Right lobe of liver (tissue), 6 donors: ENCODE data around the gene HLA-DPB1. TPM values are rescaled to one million over a fixed set of nuclear protein-coding genes. Genes with fewer than 3 reads are reported as not detected.
A peak's percentile ranks its signal among the peaks of the same experiment; 100 is the strongest.
"Not testable (repeated sequence)": the region's sequence is repeated elsewhere in the genome, so short reads cannot be mapped to it uniquely, and the experiment has no call there.

Experiments
- ATAC-seq, 4 donors: fragments of 200-7000 bp; cut with Tn5 transposase; one replicate each; pipeline ENCODE4 v1.9.1; 2020; ENCODE audit warnings: mild to moderate bottlenecking in 4 of 4, moderate library complexity in 4 of 4
- DNase-seq, 3 donors: peaks; one replicate each; pipeline ENCODE4 v3.0.0-alpha.2; 2020
- H3K27ac ChIP-seq, 3 donors: fragments of 200-600 bp; one replicate each; pipeline ENCODE4 v1.8.0; 2022
- H3K27me3 ChIP-seq, 2 donors: fragments of 200-600 bp; one replicate each; pipeline ENCODE4 v1.8.0; 2022
- H3K36me3 ChIP-seq, 4 donors: fragments of 200-600 bp; sonication (generic) in 1 of 4; one replicate each; pipeline versions ENCODE4 v1.5.1 to v1.8.0; 2017 to 2022; ENCODE audit warnings: control low read depth in 1 of 4
- H3K4me1 ChIP-seq, 4 donors: fragments of 200-600 bp; sonication (generic) in 1 of 4; one replicate each; pipeline versions ENCODE4 v1.5.1 to v1.8.0; 2017 to 2022; ENCODE audit warnings: control low read depth in 1 of 4
- H3K4me3 ChIP-seq, 3 donors: fragments of 200-600 bp; one replicate each; pipeline ENCODE4 v1.8.0; 2022
- H3K9me3 ChIP-seq, 4 donors: fragments of 200-600 bp; sonication (generic) in 1 of 4; one replicate each; pipeline versions ENCODE4 v1.5.1 to v1.8.0; 2017 to 2022; ENCODE audit warnings: control low read depth in 1 of 4
- CTCF ChIP-seq, 4 donors: fragments of 200-600 bp in 3 of 4; fragments of 450-650 bp in 1 of 4; IDR thresholded peaks; one replicate each; pipeline versions ENCODE4 v1.5.1 to v1.8.0; 2016 to 2022; ENCODE audit warnings: antibody characterized with exemption in 4 of 4, mild to moderate bottlenecking in 2 of 4
- POLR2A ChIP-seq: fragments of 450-650 bp; IDR thresholded peaks from one replicate; pipeline ENCODE4 v1.6.1; 2017; ENCODE audit warnings: antibody characterized with exemption, mild to moderate bottlenecking
- WGBS: methylation state at CpG from one replicate; pipeline ENCODE4 v1.1.6; 2018; ENCODE audit warnings: low coverage, low lambda C conversion rate; ENCODE audit not compliant: insufficient coverage; ENCODE audit errors: missing lambda C conversion rate; 5-methylcytosine and 5-hydroxymethylcytosine counted together
- intact Hi-C, 2 donors: fragments of 100-400 bp; cut with DNase I; formaldehyde crosslinking; loops; one replicate each; pipeline versions ENCODE4 v1.11.2 to v1.14.1; 2022
- total RNA-seq, 6 experiments: library from RNA; depleted of rRNA in 2 of 6; stranded (reverse); fragments of >200 nt in 2 of 6; fragmentation: NEBNext Ultra II Directional in 3 of 6; extraction: Animal tissue kit (Norgen Biotek cat#: 25700) in 3 of 6; gene quantifications; one replicate each; pipeline versions ENCODE4 v1.1.0 to v1.2.4, GENCODE V29; 2016 to 2023
- donor health status: DM: no; HTN: yes; CAD: no.
- donor health status: DM: no; HTN: no; CAD: no.
- donor health status: DM: no; HTN: no; CAD: no.
- donor health status: DM: no; HTN: yes; CAD: no.
- donor health status: DM: no; HTN: yes; CAD: no.

HLA-DPB1 gene
- total RNA-seq, 6 experiments from 2014 or later = 8.6 to 66.7 (median 23.0) TPM

- peak in 2 of 4 donors; percentile 30 to 46 for ATAC-seq
- Histone ChIP-seq H3K27ac (no peak overlapping the region), H3K4me1 (no peaks in the 10 kb centered on the region), H3K9me3 (no peaks in the 10 kb centered on the region), H3K4me3 (no peak overlapping the region), H3K36me3 (no peaks in the 10 kb centered on the region), H3K27me3 (no peaks in the 10 kb centered on the region)
- TF ChIP-seq CTCF (IDR thresholded peaks at IDR 0.05) (no peak), POLR2A (no peak)
- intact Hi-C loops = no loop called here
- no peak for DNase-seq
- WGBS = 61% methylated on average over 2 of the region's 2 CpGs
These were observed 13.8 kb upstream of the HLA-DPB1 start for GRCh38 chr6:33061987-33062386.

- H3K36me3 ChIP-seq, H3K4me3 ChIP-seq, H3K27me3 ChIP-seq, H3K9me3 ChIP-seq, H3K27ac ChIP-seq, H3K4me1 ChIP-seq, ATAC-seq, intact Hi-C loops, DNase-seq: not testable (repeated sequence)
- WGBS = 54% methylated on average over 4 of the region's 5 CpGs
These were observed 12.4 kb upstream of the HLA-DPB1 start for GRCh38 chr6:33063435-33063834.

- Histone ChIP-seq H3K4me3 (no peak overlapping the region), H3K27me3 (no peaks in the 10 kb centered on the region), H3K4me1 (no peaks in the 10 kb centered on the region), H3K27ac (no peak overlapping the region), H3K9me3 (no peaks in the 10 kb centered on the region), H3K36me3 (no peaks in the 10 kb centered on the region)
- TF ChIP-seq POLR2A = no peak
- no peak for ATAC-seq
- 64% methylated on average over 4 of the region's 4 CpGs for WGBS
- DNase-seq = no peak
- intact Hi-C loops = no loop called here
These were observed 11.1 kb upstream of the HLA-DPB1 start for GRCh38 chr6:33064723-33065122.

- H3K4me3 ChIP-seq = no peak overlapping the region
- WGBS = 77% methylated on average over 4 of the region's 4 CpGs
- no peak overlapping the region for H3K27ac ChIP-seq
- intact Hi-C loops = no loop called here
- no peaks in the 10 kb centered on the region for H3K36me3 ChIP-seq
- H3K4me1 ChIP-seq = no peaks in the 10 kb centered on the region
- TF ChIP-seq CTCF (IDR thresholded peaks at IDR 0.05) = no peak
- no peak for TF ChIP-seq POLR2A
- ATAC-seq (no peak), DNase-seq (no peak)
- no peaks in the 10 kb centered on the region for H3K9me3 ChIP-seq
- H3K27me3 ChIP-seq = no peaks in the 10 kb centered on the region
These were observed 10.5 kb upstream of the HLA-DPB1 start for GRCh38 chr6:33065312-33065711.

- Histone ChIP-seq H3K4me3 (no peak overlapping the region), H3K9me3 (no peaks in the 10 kb centered on the region), H3K36me3 (no peaks in the 10 kb centered on the region), H3K4me1 (no peaks in the 10 kb centered on the region), H3K27me3 (no peaks in the 10 kb centered on the region), H3K27ac (no peak overlapping the region)
- no peak for TF ChIP-seq POLR2A
- TF ChIP-seq CTCF (IDR thresholded peaks at IDR 0.05) = no peak
- no peak for ATAC-seq
- intact Hi-C loops = no loop called here
- DNase-seq = no peak
- WGBS = 96% methylated on average over 3 of the region's 3 CpGs
These were observed 8.8 kb upstream of the HLA-DPB1 start for GRCh38 chr6:33066917-33067521.
